Activated CD8-positive, alpha-beta memory T cell treated with anti-CD3 and anti-CD28 coated beads, Interleukin-2, amount 10 ng/mL, durations not matched to agents 7 days and 5 days (primary cell): ENCODE results near the gene SIGMAR1. TPM values are rescaled to one million over a fixed set of nuclear protein-coding genes. Genes with fewer than 3 reads are reported as not detected.

Source experiments
- ATAC-seq: fragments of 150-1000 bp; cut with Tn5 transposase; one replicate; pipeline ENCODE4 v1.10.0; 2021; ENCODE audit warnings: moderate library complexity
- CTCF ChIA-PET: fragments of 350-600 bp; sonication (Branson Sonifier 250); formaldehyde crosslinking; loops from one replicate; lab custom pipeline; 2021; ENCODE audit warnings: antibody characterized with exemption; lab: Charles Lee
- DNase-seq: peaks from one replicate; pipeline ENCODE4 v3.0.0-alpha.2; 2020
- H3K27ac Mint-ChIP-seq: one replicate; pipeline ENCODE4 v1.8.0; 2021; ENCODE audit warnings: mild to moderate bottlenecking, mixed read lengths
- H3K27me3 Mint-ChIP-seq: one replicate; pipeline ENCODE4 v1.8.0; 2021; ENCODE audit warnings: mixed read lengths
- H3K36me3 Mint-ChIP-seq: one replicate; pipeline ENCODE4 v1.8.0; 2021; ENCODE audit warnings: mild to moderate bottlenecking, mixed read lengths
- H3K4me1 Mint-ChIP-seq: one replicate; pipeline ENCODE4 v1.8.0; 2021; ENCODE audit warnings: mixed read lengths
- H3K4me3 Mint-ChIP-seq: one replicate; pipeline ENCODE4 v1.8.0; 2021; ENCODE audit warnings: mild to moderate bottlenecking, moderate library complexity, mixed read lengths
- H3K9me3 Mint-ChIP-seq: one replicate; pipeline ENCODE4 v1.8.0; 2022; ENCODE audit warnings: low read depth, mixed read lengths
- total RNA-seq, 2 experiments: library from RNA; stranded (reverse); gene quantifications; one replicate each; pipeline ENCODE4 v1.2.3, GENCODE V29; 2021

SIGMAR1 gene
- total RNA-seq, 2 experiments from 2014 or later, result 66.1 to 82.1 TPM

- Mint-ChIP-seq H3K36me3 (peaks cover 12% of the 10 kb centered on the region), H3K27me3 (peaks cover 4% of the 10 kb centered on the region), H3K9me3 (no peaks in the 10 kb centered on the region), H3K27ac (no peak overlapping the region), H3K4me3 (peak overlapping the region; percentile 53), H3K4me1 (peaks cover 34% of the 10 kb centered on the region)
- ATAC-seq (no peak), DNase-seq (no peak)
- CTCF ChIA-PET, result interaction anchor here (1.2 to 12.5 kb wide), 6 partner anchors 10 to 66 kb away, joined by 3 to 293 read pairs (median 54); partner anchors contain the start of genes CCL27, DCTN3, GALT and RPP25L
Observed at GRCh38 chr9:34635556-34635955, 2.0 kb downstream of the SIGMAR1 start.

DNA sequence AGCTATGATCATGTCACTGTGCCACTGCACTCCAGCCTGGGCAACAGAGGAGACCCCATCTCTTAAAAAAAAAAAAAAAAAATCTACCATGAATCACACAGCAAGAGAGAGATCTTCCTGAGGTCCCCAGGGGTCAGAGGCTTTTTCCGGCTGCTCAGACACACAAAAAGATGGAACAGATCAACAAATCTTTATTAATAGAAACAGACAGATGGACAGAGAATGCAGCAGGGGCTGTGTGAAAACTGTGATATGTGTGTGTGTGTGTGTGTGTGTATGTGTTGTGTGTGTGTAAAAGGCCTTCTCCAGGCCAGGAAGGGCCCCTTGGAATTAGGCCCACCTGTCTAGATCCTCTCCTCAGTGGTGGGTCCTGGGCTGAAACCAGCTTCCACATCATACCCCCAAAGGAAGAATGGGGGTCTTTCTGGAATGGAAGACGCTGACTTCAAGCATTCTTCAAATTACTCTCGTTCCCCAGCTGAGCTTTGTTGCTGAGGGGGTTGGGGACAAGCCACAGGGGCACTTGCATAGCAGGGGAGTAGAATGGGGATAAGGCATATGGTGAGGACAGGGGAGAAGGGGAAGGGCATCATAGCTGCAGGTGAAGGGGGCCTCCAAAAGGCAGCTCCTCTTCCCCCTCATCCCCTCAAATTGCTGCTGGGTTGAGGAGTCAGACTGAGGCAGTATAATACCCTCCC is 2.9 kb downstream of the SIGMAR1 start:
- Mint-ChIP-seq H3K4me1 (peaks cover 34% of the 10 kb centered on the region), H3K27ac (no peak overlapping the region), H3K4me3 (no peak overlapping the region), H3K9me3 (no peaks in the 10 kb centered on the region), H3K36me3 (peaks cover 12% of the 10 kb centered on the region), H3K27me3 (peaks cover 12% of the 10 kb centered on the region)
- DNase-seq (no peak), ATAC-seq (no peak)
- CTCF ChIA-PET, result interaction anchor here (1.0 to 12.5 kb wide), 15 partner anchors 11 to 231 kb away, joined by 3 to 293 read pairs (median 7); partner anchors contain the start of genes CCL27, DCTN3, GALT and RPP25L

GRCh38 chr9:34633851-34634550 is 3.6 kb downstream of the SIGMAR1 start:
- Mint-ChIP-seq H3K4me3 (no peak overlapping the region), H3K4me1 (peaks cover 39% of the 10 kb centered on the region), H3K9me3 (no peaks in the 10 kb centered on the region), H3K27me3 (peaks cover 19% of the 10 kb centered on the region), H3K36me3 (peaks cover 12% of the 10 kb centered on the region), H3K27ac (no peak overlapping the region)
- DNase-seq (peak; percentile 81), ATAC-seq (peak; percentile 18)
- CTCF ChIA-PET, result interaction anchor here (1.0 to 12.5 kb wide), 15 partner anchors 12 to 230 kb away, joined by 3 to 293 read pairs (median 7); partner anchors contain the start of genes CCL27, DCTN3, GALT and RPP25L

DNA sequence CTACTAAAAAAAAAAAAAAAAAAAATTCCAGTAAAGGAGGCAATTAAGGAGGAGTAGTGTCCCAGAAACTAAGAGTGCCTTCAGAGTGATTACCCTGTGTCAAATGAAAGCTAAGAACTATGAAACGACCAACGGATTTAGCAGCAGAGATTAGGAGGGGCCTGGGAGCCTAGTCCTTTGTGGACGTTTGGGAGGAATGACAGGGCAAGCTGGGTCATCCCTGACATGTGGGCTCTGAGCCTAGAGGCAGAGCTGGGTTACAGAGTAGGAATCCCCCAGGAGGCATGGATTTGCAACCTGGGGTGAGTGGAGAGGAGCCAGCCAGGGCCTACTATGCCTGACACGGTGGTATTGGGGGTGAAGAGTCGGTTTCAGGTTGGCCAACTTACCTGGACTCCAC is 4.4 kb downstream of the SIGMAR1 start:
- ATAC-seq, result no peak
- CTCF ChIA-PET, result interaction anchor here (0.7 to 12.5 kb wide), 11 partner anchors 12 to 229 kb away, joined by 3 to 293 read pairs (median 7); partner anchors contain the start of genes CCL27, DCTN3, GALT and RPP25L
- H3K4me3 Mint-ChIP-seq, result no peak overlapping the region
- peaks cover 15% of the 10 kb centered on the region for H3K36me3 Mint-ChIP-seq
- H3K27ac Mint-ChIP-seq, result no peak overlapping the region
- peaks cover 37% of the 10 kb centered on the region for H3K4me1 Mint-ChIP-seq
- peaks cover 25% of the 10 kb centered on the region for H3K27me3 Mint-ChIP-seq
- H3K9me3 Mint-ChIP-seq, result no peaks in the 10 kb centered on the region
- DNase-seq, result no peak

- ATAC-seq, result no peak
- H3K27ac Mint-ChIP-seq, result no peak overlapping the region
- peaks cover 50% of the 10 kb centered on the region for H3K27me3 Mint-ChIP-seq
Observed at GRCh38 chr9:34630402-34631154, 7.0 kb downstream of the SIGMAR1 start.

GRCh38 chr9:34629491-34629808 is 8.1 kb downstream of the SIGMAR1 start:
- CTCF ChIA-PET, result interaction anchor here (0.8 to 12.5 kb wide), 3 partner anchors 11 to 252 kb away, joined by 3 to 293 read pairs (median 3); partner anchors contain the start of genes DCTN3 and RPP25L
- DNase-seq (no peak), ATAC-seq (no peak)
- H3K9me3 Mint-ChIP-seq, result no peaks in the 10 kb centered on the region
- no peak overlapping the region for H3K27ac Mint-ChIP-seq
- H3K4me3 Mint-ChIP-seq, result peak overlapping the region; percentile 55
- peaks cover 57% of the 10 kb centered on the region for H3K27me3 Mint-ChIP-seq
- H3K36me3 Mint-ChIP-seq, result peaks cover 6% of the 10 kb centered on the region
- H3K4me1 Mint-ChIP-seq, result peaks cover 15% of the 10 kb centered on the region

More at GRCh38 chr9:34630402-34631154, 7.0 kb downstream of the SIGMAR1 start:
- CTCF ChIA-PET, result interaction anchor here (2.0 to 12.5 kb wide), 2 partner anchors 12 to 39 kb away, joined by 6 to 293 read pairs; partner anchors contain the start of genes DCTN3 and RPP25L
- Mint-ChIP-seq H3K36me3 (peaks cover 12% of the 10 kb centered on the region), H3K4me1 (peaks cover 22% of the 10 kb centered on the region), H3K4me3 (no peak overlapping the region), H3K9me3 (no peaks in the 10 kb centered on the region)
- DNase-seq, result no peak

DNA sequence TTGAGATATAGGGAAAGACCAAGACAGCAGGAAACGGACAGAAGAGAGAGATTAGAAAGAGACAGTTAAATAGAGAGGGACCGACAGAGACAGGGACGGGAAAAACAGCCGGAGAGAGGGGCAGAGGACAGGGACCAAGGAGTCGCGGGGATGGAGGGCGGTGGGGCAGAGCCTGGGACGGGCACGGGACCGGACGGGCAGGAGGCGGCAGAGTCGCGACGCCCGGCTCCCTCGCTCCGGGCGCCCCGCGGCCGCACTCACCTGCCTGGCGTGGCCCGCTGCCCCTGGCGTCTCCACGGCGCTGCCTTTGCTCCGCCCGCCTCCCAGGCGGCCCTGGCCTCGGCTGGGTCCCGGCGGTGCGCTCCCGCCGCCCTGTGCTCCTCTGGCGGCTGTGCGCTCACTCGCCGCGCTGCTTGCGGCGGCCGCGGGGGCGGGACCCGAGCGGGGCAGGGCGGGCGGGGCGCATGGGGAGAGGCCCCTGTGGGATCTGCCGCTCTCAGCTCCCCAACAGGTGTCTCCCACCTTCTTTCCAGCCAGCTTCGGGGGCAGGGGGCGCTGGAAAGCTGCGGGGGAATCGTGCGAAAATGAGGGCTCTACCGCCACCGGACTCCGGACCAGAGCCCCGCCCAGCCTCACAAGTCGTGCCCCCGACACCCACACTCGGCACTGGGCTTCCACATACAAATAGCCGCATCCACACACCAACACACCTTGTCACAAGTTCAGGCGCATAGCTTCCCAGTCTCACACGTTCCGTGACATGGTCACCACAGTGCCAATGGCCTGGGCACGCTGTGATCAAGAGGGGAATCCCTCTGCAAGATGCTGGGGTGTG is 8.7 kb downstream of the SIGMAR1 start, which contains the start of gene ARID3C:
TSS of gene ARID3C (minus strand) at position 411 of the 835 bp plus-strand sequence. CDS start 1,052 bp downstream, outside the sequence.
- Mint-ChIP-seq H3K36me3 (peaks cover 6% of the 10 kb centered on the region), H3K27me3 (peaks cover 62% of the 10 kb centered on the region), H3K9me3 (no peaks in the 10 kb centered on the region), H3K27ac (no peak within 1 kb of the TSS), H3K4me3 (peak within 1 kb of the TSS; percentile 63), H3K4me1 (peaks cover 12% of the 10 kb centered on the region)
- CTCF ChIA-PET, result interaction anchor here (0.8 to 12.5 kb wide), 5 partner anchors 10 to 251 kb away, joined by 3 to 293 read pairs (median 4); partner anchors contain the start of genes DCTN3 and RPP25L
- DNase-seq, result no peak
- ATAC-seq, result peak; percentile 72

- Mint-ChIP-seq H3K4me3 (peak overlapping the region; percentile 63), H3K27me3 (peaks cover 68% of the 10 kb centered on the region), H3K4me1 (peaks cover 13% of the 10 kb centered on the region), H3K36me3 (peaks cover 6% of the 10 kb centered on the region), H3K9me3 (no peaks in the 10 kb centered on the region), H3K27ac (no peak overlapping the region)
- CTCF ChIA-PET, result interaction anchor here (0.9 to 1.6 kb wide), 2 partner anchors 11 to 25 kb away, joined by 4 to 5 read pairs; no protein-coding TSS in a partner anchor
- no peak for DNase-seq
- ATAC-seq, result peak; percentile 7
Observed at GRCh38 chr9:34627716-34628655, 9.6 kb downstream of the SIGMAR1 start.

DNA sequence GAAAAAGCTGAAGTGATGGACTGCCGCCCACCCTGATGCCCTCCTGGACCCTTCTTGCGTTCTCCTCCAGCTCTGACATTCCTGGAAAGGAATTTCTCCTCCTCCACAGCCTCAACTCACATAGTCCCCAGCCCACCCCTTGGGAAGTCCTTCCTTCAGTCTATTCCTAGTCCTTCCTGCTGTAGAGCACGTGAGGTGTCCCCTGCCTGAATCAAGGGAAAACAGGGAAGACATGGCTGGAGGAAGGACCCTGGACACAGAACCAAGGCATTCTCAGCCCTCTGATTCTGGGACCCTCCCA is 12.5 kb downstream of the SIGMAR1 start:
- peaks cover 3% of the 10 kb centered on the region for H3K36me3 Mint-ChIP-seq
- no peak overlapping the region for H3K4me3 Mint-ChIP-seq
- no peaks in the 10 kb centered on the region for H3K9me3 Mint-ChIP-seq
- CTCF ChIA-PET, result interaction anchor here (0.9 to 16.1 kb wide), 3 partner anchors 10 to 13 kb away, joined by 3 to 293 read pairs (median 5); partner anchors contain the start of genes ARID3C, RPP25L and SIGMAR1
- H3K4me1 Mint-ChIP-seq, result peaks cover 19% of the 10 kb centered on the region
- H3K27me3 Mint-ChIP-seq, result peaks cover 72% of the 10 kb centered on the region
- no peak for ATAC-seq
- H3K27ac Mint-ChIP-seq, result no peak overlapping the region
- no peak for DNase-seq

GRCh38 chr9:34624475-34625185 is 13.0 kb downstream of the SIGMAR1 start:
- CTCF ChIA-PET, result interaction anchor here (0.9 to 16.1 kb wide), 3 partner anchors 10 to 12 kb away, joined by 3 to 293 read pairs (median 5); partner anchors contain the start of genes ARID3C, RPP25L and SIGMAR1

More at GRCh38 chr9:34624475-34625185, 13.0 kb downstream of the SIGMAR1 start:
- Mint-ChIP-seq H3K27ac (no peak overlapping the region), H3K4me3 (no peak overlapping the region), H3K4me1 (peaks cover 21% of the 10 kb centered on the region), H3K9me3 (no peaks in the 10 kb centered on the region), H3K27me3 (peaks cover 67% of the 10 kb centered on the region), H3K36me3 (peaks cover 3% of the 10 kb centered on the region)
- ATAC-seq (no peak), DNase-seq (no peak)
